SK-N-MC (cell line): ENCODE data around the gene DHX57.

Source experiments
- EZH2 ChIP-seq: fragments of 200-600 bp; sonication (generic); IDR thresholded peaks from one replicate; pipeline ENCODE4 v1.6.1; 2017; ENCODE audit warnings: antibody characterized with exemption
- POLR2AphosphoS5 ChIP-seq: IDR thresholded peaks from 2 replicates; pipeline ENCODE4 v1.6.1; 2012; ENCODE audit warnings: mild to moderate bottlenecking, low read depth, low read length, borderline replicate concordance

GRCh38 chr2:38850045-38850444 is 25.7 kb downstream of the DHX57 start:
- TF ChIP-seq EZH2 = no peak
- TF ChIP-seq POLR2AphosphoS5 = no peak
